ENCODE data around the gene ITPR3. TPM values are rescaled to one million over a fixed set of nuclear protein-coding genes. Genes with fewer than 3 reads are reported as not detected.

ITPR3 gene
- total RNA-seq, 3 donors from 2014 or later = 60.2 to 111 (median 103) TPM

GRCh38 chr6:33667776-33668175, 46.7 kb downstream of the ITPR3 start:
- H3K4me1 ChIP-seq (ENCODE audit: low read depth) = peaks cover 5% of the 10 kb centered on the region
- H3K4me3 ChIP-seq = no peak overlapping the region
- no peak for DNase-seq
- TF ChIP-seq CTCF (IDR thresholded peaks at IDR 0.05) = no peak
- no peak for ATAC-seq
- intact Hi-C loops (cut with DNase I, micrococcal nuclease) = no loop called here
- no peaks in the 10 kb centered on the region for H3K9me3 ChIP-seq
- H3K36me3 ChIP-seq (ENCODE audit: low read depth) = peaks cover 12% of the 10 kb centered on the region

- intact Hi-C loops (cut with DNase I, micrococcal nuclease) = no loop called here
- Histone ChIP-seq H3K4me3 (no peak overlapping the region), H3K9me3 (no peaks in the 10 kb centered on the region), H3K36me3 (ENCODE audit: low read depth) (peaks cover 12% of the 10 kb centered on the region), H3K4me1 (ENCODE audit: low read depth) (peaks cover 5% of the 10 kb centered on the region)
- no peak for TF ChIP-seq CTCF (IDR thresholded peaks at IDR 0.05)
- ATAC-seq = no peak
- no peak for DNase-seq
Measured at GRCh38 chr6:33668328-33668727, 47.2 kb downstream of the ITPR3 start.

GRCh38 chr6:33668914-33669313, 47.8 kb downstream of the ITPR3 start:
- DNase-seq (peak; percentile 81 to 86 (median 85)), ATAC-seq (peak; percentile 93)
- Histone ChIP-seq H3K36me3 (ENCODE audit: low read depth) (peaks cover 12% of the 10 kb centered on the region), H3K9me3 (no peaks in the 10 kb centered on the region), H3K4me3 (no peak overlapping the region), H3K4me1 (ENCODE audit: low read depth) (peaks cover 5% of the 10 kb centered on the region)
- intact Hi-C loops (cut with DNase I, micrococcal nuclease) = no loop called here
- no peak for TF ChIP-seq CTCF (IDR thresholded peaks at IDR 0.05)

- ATAC-seq (no peak), DNase-seq (no peak)
- Histone ChIP-seq H3K4me3 (no peak overlapping the region), H3K4me1 (ENCODE audit: low read depth) (peaks cover 5% of the 10 kb centered on the region), H3K9me3 (no peaks in the 10 kb centered on the region), H3K36me3 (ENCODE audit: low read depth) (peaks cover 19% of the 10 kb centered on the region)
- intact Hi-C loops (cut with DNase I, micrococcal nuclease) = no loop called here
- TF ChIP-seq CTCF (IDR thresholded peaks at IDR 0.05) = no peak
Measured at GRCh38 chr6:33670086-33670660, 49.1 kb downstream of the ITPR3 start.

- H3K4me3 ChIP-seq = no peak overlapping the region
- intact Hi-C loops (cut with DNase I, micrococcal nuclease) = no loop called here
- no peak for ATAC-seq
- TF ChIP-seq CTCF (IDR thresholded peaks at IDR 0.05) = no peak
- H3K36me3 ChIP-seq (ENCODE audit: low read depth) = peaks cover 19% of the 10 kb centered on the region
- peaks cover 5% of the 10 kb centered on the region for H3K4me1 ChIP-seq (ENCODE audit: low read depth)
- no peaks in the 10 kb centered on the region for H3K9me3 ChIP-seq
- no peak for DNase-seq
Measured at GRCh38 chr6:33670971-33671743, 50.0 kb downstream of the ITPR3 start.

Measured in mucosa of descending colon (tissue), 3 donors.